GM18526 (cell line): ENCODE measurements around the gene RNF20.

Experiments used
- POLR2A ChIP-seq: IDR thresholded peaks from 3 replicates; pipeline ENCODE4 v1.6.1; 2011; ENCODE audit not compliant: insufficient read length; ENCODE audit errors: extremely low read depth

The RNF20 gene

GRCh38 chr9:101574731-101575333, 41.2 kb downstream of the RNF20 start:
- no peak for TF ChIP-seq POLR2A

GRCh38 chr9:101578378-101578777, 44.7 kb downstream of the RNF20 start:
- no peak for TF ChIP-seq POLR2A

GRCh38 chr9:101579711-101580545, 46.3 kb downstream of the RNF20 start:
- no peak for TF ChIP-seq POLR2A

GRCh38 chr9:101582553-101582952, 48.9 kb downstream of the RNF20 start:
- TF ChIP-seq POLR2A = no peak

- TF ChIP-seq POLR2A = no peak
These were observed 52.1 kb downstream of the RNF20 start for GRCh38 chr9:101585740-101586139.

- TF ChIP-seq POLR2A = no peak
These were observed 53.0 kb downstream of the RNF20 start for GRCh38 chr9:101586651-101587050.

- TF ChIP-seq POLR2A = no peak
These were observed 53.8 kb downstream of the RNF20 start for GRCh38 chr9:101587332-101588043.

GRCh38 chr9:101590901-101591300, 57.2 kb downstream of the RNF20 start:
- TF ChIP-seq POLR2A = no peak

- TF ChIP-seq POLR2A = no peak
These were observed 58.3 kb downstream of the RNF20 start for GRCh38 chr9:101591787-101592446.

- no peak for TF ChIP-seq POLR2A
These were observed 59.1 kb downstream of the RNF20 start for GRCh38 chr9:101592788-101593187.

GRCh38 chr9:101593345-101593744, 59.7 kb downstream of the RNF20 start:
- no peak for TF ChIP-seq POLR2A

- no peak for TF ChIP-seq POLR2A
These were observed 61.1 kb downstream of the RNF20 start, which contains the start of gene PPP3R2 for GRCh38 chr9:101594796-101595195. PPP3R2 (minus strand) TSS chr9:101594969; CDS start chr9:101594921, 48 bp downstream.

- no peak for TF ChIP-seq POLR2A
These were observed 68.5 kb downstream of the RNF20 start for GRCh38 chr9:101601904-101602765.

- TF ChIP-seq POLR2A = no peak
These were observed 70.6 kb downstream of the RNF20 start for GRCh38 chr9:101604296-101604695.

GRCh38 chr9:101605547-101605946, 71.9 kb downstream of the RNF20 start:
- TF ChIP-seq POLR2A = no peak
